Inferior parietal cortex (tissue), 1 donor: ENCODE data around the gene ITSN1.
"Not testable (repeated sequence)": the region's sequence is repeated elsewhere in the genome, so short reads cannot be mapped to it uniquely, and the experiment has no call there.

Experiments
- DNase-seq: peaks from one replicate; pipeline ENCODE4 v3.0.0-alpha.2; 2016; ENCODE audit errors: extremely low spot score

ITSN1 gene

GRCh38 chr21:33650929-33651509 lies 8.7 kb downstream of the ITSN1 start:
- no peak for DNase-seq

GRCh38 chr21:33651965-33652680 lies 9.8 kb downstream of the ITSN1 start:
- no peak for DNase-seq

DNA sequence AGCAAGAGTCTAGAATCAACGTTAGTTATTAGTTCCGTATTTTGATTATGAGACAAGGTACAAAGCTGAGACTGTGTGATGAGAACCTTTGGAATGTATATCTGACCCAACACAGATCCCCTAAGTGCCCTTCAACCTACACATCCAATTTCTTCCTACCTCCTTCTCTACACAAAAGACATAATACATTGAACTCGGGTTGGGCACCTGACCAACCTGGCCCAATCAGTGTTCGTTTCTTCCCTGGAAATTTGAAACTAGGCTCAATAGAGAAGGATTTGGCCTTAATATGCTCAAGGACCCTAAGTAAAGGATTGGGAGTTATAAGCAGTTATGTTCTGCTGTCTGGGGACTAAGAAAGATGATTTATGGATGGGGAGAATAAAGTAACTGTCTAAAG lies 12.1 kb downstream of the ITSN1 start:
- no peak for DNase-seq

- no peak for DNase-seq
Observed at GRCh38 chr21:33655588-33656221, 13.4 kb downstream of the ITSN1 start.

DNA sequence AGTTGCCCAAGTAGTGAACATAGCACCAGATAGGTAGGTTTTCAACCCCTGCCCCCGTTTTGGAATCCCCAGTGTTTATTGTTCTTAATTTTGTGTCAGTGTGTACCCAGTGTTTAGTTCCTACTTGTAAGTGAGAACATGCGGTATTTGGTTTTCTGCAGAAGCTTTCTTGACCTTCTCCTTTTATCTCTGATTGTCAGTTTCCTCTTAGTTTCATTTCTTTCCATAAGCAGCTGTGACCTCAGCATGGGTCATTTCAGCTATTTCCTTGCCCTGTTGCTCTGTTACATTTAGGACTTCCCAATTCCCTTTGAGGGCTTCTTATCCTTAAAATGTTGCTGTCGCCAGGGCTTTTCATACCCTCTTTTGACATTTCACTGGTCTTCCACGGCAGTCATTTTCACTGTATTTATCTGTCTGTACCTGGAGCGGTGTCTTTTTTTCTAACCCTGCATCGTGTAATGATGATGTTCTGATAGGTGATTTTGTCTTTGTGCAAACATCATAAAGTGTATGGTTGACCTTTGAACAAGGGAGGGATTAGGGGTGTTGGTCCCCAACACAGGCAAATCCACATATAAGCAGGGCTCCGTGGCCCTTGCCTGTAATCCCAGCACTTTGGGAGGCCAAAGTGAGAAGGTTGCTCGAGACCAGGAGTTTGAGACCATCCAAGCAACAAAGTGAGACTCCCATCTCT lies 15.0 kb downstream of the ITSN1 start:
- DNase-seq: no peak

DNA sequence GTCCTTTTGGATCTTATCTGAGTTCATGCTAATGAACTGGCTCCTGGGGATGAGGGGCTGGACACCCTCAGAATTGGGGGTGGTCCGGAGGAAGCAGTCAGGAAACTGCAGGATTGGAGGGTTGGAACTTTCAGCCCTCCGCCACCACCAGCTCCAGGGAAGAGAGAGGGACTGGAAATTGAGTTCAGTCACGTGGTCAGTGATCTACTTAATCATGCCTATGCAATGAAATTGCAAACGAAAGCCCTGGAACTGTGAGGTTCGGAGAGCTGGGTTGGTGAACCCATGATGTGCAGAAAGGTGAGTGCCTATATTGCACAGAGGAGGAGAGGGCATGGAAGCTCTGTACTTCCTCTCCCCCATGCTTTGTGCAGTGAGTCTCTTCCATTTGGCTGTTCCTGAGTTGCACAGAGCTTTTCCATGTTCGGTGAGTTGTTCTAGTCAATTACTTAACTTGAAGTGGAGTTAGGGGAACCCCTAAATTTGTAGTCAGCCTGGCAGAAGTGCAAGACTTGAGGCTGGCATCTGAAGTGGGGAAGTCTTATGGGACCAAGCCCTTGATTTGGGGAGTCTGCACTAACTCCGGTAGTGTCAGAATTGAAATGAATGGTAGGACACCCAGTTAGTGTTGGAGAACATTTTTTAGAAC lies 16.7 kb downstream of the ITSN1 start:
- DNase-seq: no peak

DNA sequence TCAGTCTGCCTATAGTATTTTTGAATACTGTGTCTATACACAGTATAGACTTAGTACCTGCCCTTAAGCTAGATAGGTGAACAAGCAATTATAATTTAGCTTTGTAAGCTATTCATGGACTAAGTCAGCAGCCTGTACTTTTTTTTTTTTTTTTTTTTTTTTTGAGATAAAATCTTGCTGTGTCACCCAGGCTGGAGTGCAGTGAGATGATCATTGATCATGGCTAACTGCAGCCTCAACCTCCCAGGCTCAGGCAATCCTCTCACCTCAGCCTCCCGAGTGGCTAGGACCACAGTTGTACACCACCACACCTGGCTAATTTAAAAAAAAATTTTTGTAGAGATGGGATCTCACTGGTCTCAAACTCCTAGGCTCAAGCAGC lies 17.3 kb downstream of the ITSN1 start:
- no peak for DNase-seq

GRCh38 chr21:33660406-33660805 lies 18.1 kb downstream of the ITSN1 start:
- no peak for DNase-seq

DNA sequence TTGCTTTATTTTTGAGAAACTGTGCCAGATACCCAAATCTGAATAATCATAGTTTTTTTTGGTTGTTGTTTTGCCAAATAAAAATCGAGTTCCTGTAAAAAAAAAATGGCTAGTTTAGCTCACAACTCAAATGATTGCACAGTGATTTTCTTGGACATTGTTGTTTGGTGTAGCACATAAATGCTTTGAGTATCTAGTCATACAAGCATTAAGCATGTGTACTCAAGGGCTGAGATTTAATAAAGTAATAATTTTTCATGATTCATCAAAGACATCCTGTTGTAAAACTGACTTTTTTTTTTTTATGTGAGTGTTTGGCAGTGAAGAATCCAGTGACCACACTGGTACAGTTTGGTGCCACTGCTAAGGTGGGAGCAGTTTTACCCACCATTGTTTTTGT lies 18.8 kb downstream of the ITSN1 start:
- DNase-seq: no peak

DNA sequence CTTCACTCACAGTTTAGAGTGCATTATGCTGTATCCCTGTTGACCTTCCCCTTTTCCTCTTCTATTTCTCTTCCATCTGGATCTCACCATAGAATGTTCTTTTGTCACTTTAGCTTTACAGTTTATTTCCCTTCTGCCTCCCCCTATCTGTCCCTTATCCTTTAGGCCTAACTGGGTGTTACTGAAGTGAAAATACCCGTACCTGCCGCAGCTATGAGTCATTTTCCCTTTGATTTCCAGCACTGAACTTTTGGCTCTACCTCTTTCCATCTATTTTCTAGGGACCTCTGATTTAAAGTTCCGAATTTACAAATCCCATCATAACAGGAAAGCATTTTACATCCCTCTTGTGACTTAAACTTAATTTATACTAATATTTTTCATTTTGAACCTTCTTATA lies 19.7 kb downstream of the ITSN1 start:
- DNase-seq: no peak

DNA sequence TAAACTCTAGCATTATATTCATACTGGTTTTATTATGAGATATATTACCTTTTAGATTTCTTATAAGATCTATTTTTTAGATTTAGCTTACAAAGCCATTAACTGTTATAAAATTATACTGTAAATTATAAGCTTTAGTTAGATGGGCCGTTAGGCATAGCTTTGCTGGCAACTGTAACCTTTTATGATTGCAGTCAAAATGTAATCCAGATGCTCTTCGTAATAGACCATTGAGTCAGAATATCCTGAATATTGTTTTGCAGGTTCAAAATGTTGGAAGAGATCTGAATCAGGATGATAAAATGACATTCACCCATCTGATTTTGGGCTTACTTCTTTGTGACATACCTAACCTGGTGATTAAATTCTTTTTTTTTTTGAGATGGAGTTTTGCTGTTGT lies 20.9 kb downstream of the ITSN1 start:
- DNase-seq: no peak

DNA sequence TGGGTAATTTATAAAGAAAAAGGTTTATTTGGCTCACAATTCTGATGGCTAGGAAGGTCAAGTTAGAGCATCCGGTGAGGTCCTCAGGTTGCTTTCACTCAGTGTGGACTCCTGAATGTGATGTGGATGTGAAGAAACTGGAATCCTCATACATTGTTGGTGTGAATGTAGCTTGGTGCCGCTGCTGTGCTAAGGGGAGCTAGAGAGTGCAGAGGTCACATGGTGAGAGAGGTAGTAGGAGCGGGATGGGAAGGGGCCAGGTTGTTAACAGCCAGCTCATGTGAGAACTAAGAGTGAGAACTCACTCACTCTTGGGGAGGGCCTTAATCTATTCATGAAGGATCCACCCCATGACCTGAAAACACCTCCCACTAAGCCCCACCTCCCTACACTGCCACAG lies 21.8 kb downstream of the ITSN1 start:
- DNase-seq: no peak

DNA sequence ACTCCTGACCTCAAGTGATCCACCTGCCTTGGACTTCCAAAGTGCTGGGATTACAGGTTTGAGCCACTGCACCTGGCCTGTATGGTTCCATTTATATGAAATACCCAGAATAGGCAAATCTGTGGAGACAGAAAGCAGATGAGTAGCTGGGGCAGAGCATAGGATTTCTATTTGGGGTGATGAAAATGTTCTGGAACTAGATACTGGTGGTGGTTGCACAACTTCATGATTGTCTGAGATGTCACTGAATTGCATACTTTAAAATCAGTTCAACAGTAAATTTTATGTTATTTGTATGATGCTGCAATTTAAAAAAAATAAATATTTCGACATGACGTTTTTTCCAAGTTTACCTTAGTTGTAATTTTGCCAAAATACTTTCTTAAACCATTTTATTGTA lies 23.9 kb downstream of the ITSN1 start:
- no peak for DNase-seq

DNA sequence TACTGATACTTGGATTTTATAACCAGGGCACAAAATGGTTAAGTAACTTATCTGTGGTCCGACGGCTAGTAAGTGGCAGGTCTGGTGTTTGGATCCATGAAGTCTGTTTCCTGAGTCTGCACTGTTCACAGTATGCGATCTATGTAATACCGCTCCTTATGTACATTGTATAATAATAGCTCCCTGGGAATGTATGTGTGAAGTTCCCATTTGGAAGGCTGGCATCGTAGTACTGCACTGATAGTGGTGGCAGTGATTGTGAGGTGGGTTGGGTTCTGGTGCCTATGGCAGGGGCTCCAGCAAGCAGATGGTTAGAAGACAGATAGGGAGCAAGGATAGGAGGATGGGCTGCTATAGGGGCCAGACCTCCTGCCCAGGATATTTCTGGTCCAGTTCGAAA lies 25.3 kb downstream of the ITSN1 start:
- no peak for DNase-seq

GRCh38 chr21:33668180-33668579 lies 25.9 kb downstream of the ITSN1 start:
- DNase-seq: no peak

DNA sequence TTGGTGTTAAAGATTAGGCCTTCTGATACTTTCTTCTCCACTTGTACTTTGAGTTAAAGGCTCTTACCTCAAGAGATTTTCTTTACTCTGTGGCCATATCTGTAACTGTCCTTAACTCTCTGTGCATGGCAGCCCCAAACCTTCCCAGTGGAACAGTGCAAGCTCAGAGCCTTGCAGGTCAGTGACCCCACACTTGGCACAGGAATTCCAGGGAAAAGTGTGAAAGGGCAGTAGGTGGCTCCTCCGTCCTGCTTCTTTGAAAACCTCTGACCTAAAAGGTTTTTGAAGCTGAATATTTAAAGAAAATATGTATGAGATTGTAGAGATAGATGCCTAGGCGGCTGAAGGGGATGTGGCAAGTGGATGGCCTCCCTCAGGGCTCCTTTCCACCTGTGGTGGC lies 26.3 kb downstream of the ITSN1 start:
- DNase-seq: no peak

GRCh38 chr21:33670076-33670978 lies 28.0 kb downstream of the ITSN1 start:
- no peak for DNase-seq

- DNase-seq: no peak
Observed at GRCh38 chr21:33673473-33673872, 31.2 kb downstream of the ITSN1 start.

GRCh38 chr21:33674226-33674625 lies 31.9 kb downstream of the ITSN1 start:
- peak; percentile 39 for DNase-seq

DNA sequence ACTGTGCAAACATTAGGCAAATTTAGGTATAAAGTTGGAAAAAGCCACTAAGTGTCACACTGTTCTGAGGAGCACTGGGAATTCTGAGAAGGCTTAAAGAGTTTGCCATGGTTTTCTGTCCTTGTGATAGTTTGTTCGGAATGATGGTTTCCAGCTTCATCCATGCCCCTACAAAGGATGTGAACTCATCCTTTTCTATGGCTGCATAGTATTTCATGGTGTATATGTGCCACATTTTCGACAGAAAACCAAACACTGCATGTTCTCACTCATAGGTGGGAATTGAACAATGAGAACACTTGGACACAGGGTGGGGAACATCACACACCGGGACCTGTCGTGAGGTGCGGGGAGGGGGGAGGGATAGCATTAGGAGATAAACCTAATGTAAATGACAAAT lies 34.4 kb downstream of the ITSN1 start:
- not testable (repeated sequence) for DNase-seq

DNA sequence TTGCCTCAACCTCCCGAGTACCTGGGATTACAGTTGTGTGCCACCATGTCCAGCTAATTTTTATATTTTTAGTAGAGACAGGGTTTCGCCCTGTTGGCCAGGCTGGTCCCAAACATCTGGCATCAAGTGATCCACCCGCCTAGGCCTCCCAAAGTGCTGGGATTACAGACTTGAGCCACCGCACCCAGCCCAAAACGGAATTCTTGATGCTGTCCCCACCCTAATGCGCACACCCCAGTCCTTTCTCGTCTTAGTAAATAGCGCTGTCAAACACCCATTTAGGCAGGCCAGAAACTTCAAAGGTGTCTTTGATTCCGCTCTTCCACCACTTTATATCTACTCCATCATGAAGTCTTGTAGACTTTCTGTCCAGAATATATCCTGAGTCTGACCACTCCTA lies 35.1 kb downstream of the ITSN1 start:
- no peak for DNase-seq
